WI38 (cell line): ENCODE measurements around the gene ARGLU1.

Experiments
- H3K4me3 ChIP-seq: 2 replicates; pipeline ENCODE4 v1.5.1; 2011; ENCODE audit warnings: low read depth, mild to moderate bottlenecking, control low read depth, low read length
- CTCF ChIP-seq: IDR thresholded peaks from 2 replicates; pipeline ENCODE4 v1.5.1; 2012; ENCODE audit warnings: low read depth, mild to moderate bottlenecking, control low read depth, low read length

Gene ARGLU1

GRCh38 chr13:106528718-106529414, 39.1 kb downstream of the ARGLU1 start:
- TF ChIP-seq CTCF, result no peak
- H3K4me3 ChIP-seq, result no peak overlapping the region

GRCh38 chr13:106527826-106528225, 40.1 kb downstream of the ARGLU1 start:
- no peak for TF ChIP-seq CTCF
- H3K4me3 ChIP-seq, result no peak overlapping the region

GRCh38 chr13:106527445-106527801, 40.5 kb downstream of the ARGLU1 start:
- TF ChIP-seq CTCF, result no peak
- H3K4me3 ChIP-seq, result no peak overlapping the region

GRCh38 chr13:106526738-106527444, 41.0 kb downstream of the ARGLU1 start:
- TF ChIP-seq CTCF, result no peak

GRCh38 chr13:106525865-106526264, 42.1 kb downstream of the ARGLU1 start:
- no peak overlapping the region for H3K4me3 ChIP-seq
- no peak for TF ChIP-seq CTCF

More at GRCh38 chr13:106526738-106527444, 41.0 kb downstream of the ARGLU1 start:
- no peak overlapping the region for H3K4me3 ChIP-seq

GRCh38 chr13:106524108-106524507, 43.8 kb downstream of the ARGLU1 start:
- no peak for TF ChIP-seq CTCF
- no peak overlapping the region for H3K4me3 ChIP-seq

- H3K4me3 ChIP-seq, result no peak overlapping the region
- no peak for TF ChIP-seq CTCF
Observed at GRCh38 chr13:106523576-106523975, 44.4 kb downstream of the ARGLU1 start.
